AG09319 (cell line): ENCODE data around the gene CASP8.
A peak's percentile ranks its signal among the peaks of the same experiment; 100 is the strongest.
"Not testable (repeated sequence)": the region's sequence is repeated elsewhere in the genome, so short reads cannot be mapped to it uniquely, and the experiment has no call there.

ENCODE experiments used
- DNase-seq: peaks from one replicate; pipeline ENCODE4 v3.0.0-alpha.2; 2010; ENCODE audit warnings: low read depth; ENCODE audit errors: extremely low read depth
- CTCF ChIP-seq: IDR thresholded peaks from 2 replicates; pipeline ENCODE4 v1.5.1; 2011; ENCODE audit warnings: low read depth, mild to moderate bottlenecking, inconsistent platforms, low read length, moderate library complexity

CASP8 gene

GRCh38 chr2:201233812-201234662 is 26.3 kb upstream of the CASP8 start:
- no peak for TF ChIP-seq CTCF
- no peak for DNase-seq

- no peak for DNase-seq
- TF ChIP-seq CTCF, result no peak
These were observed 25.6 kb upstream of the CASP8 start for GRCh38 chr2:201234663-201235135.

GRCh38 chr2:201235860-201236811 is 24.2 kb upstream of the CASP8 start:
- DNase-seq, result peak; percentile 67
- TF ChIP-seq CTCF, result peak; percentile 54

- no peak for DNase-seq
- no peak for TF ChIP-seq CTCF
These were observed 22.7 kb upstream of the CASP8 start for GRCh38 chr2:201237486-201238123.

GRCh38 chr2:201239167-201239935 is 21.0 kb upstream of the CASP8 start:
- DNase-seq, result not testable (repeated sequence)

- TF ChIP-seq CTCF, result no peak
- DNase-seq, result no peak
These were observed 17.6 kb upstream of the CASP8 start for GRCh38 chr2:201242571-201243277.
